Activated CD4-positive, alpha-beta T cell treated with anti-CD3 and anti-CD28 coated beads for 36 hours (primary cell): ENCODE results near the gene VAMP1. TPM values are rescaled to one million over a fixed set of nuclear protein-coding genes. Genes with fewer than 3 reads are reported as not detected.

Experiments
- total RNA-seq, 2 experiments: library from RNA; stranded (reverse); gene quantifications; one replicate each; pipeline ENCODE4 v1.2.3, GENCODE V29; 2021

Gene VAMP1
- total RNA-seq, 2 experiments from 2014 or later = 34.5 to 52.3 TPM

Other genes with a start within 250 kb of the VAMP1 start
- not detected for gene PLEKHG6, start 160.0 kb downstream of the VAMP1 start, total RNA-seq
- 10 to 100 TPM; 42.1 to 58.7 TPM for gene TNFRSF1A, start 128.6 kb downstream of the VAMP1 start, total RNA-seq
- under 1 TPM in 1 of 2 experiments, not detected in 1; 0.05 TPM for gene SCNN1A, start 95.1 kb downstream of the VAMP1 start, total RNA-seq
- 1 to 10 TPM in 1 of 2 experiments, under 1 TPM in 1; 0.57 to 1.1 TPM for gene LTBR, start 86.5 kb downstream of the VAMP1 start, total RNA-seq
- gene CD27, start 25.7 kb downstream of the VAMP1 start, total RNA-seq = 100 to 1,000 TPM in 1 of 2 experiments, 10 to 100 TPM in 1; 85.4 to 116 TPM
- 10 to 100 TPM; 27.4 to 40.8 TPM for gene TAPBPL, start 18.6 kb downstream of the VAMP1 start, total RNA-seq
- 100 to 1,000 TPM; 232 to 275 TPM for gene MRPL51, start 22.6 kb upstream of the VAMP1 start, total RNA-seq
- 100 to 1,000 TPM; 199 to 210 TPM for gene NCAPD2, start 23.4 kb upstream of the VAMP1 start, total RNA-seq
- gene GAPDH, start 63.8 kb upstream of the VAMP1 start, total RNA-seq = 1,000 to 10,000 TPM; 7,289 to 9,770 TPM
- 1 to 10 TPM; 8.1 to 8.4 TPM for gene IFFO1, start 85.4 kb upstream of the VAMP1 start, total RNA-seq
- gene NOP2, start 97.6 kb upstream of the VAMP1 start, total RNA-seq = 10 to 100 TPM; 93.2 to 97.1 TPM
- 100 to 1,000 TPM; 279 to 322 TPM for gene CHD4, start 136.7 kb upstream of the VAMP1 start, total RNA-seq
- 1 to 10 TPM; 3.5 TPM for gene LPAR5, start 165.3 kb upstream of the VAMP1 start, total RNA-seq
- 1 to 10 TPM; 1.7 to 3.3 TPM for gene ACRBP, start 176.8 kb upstream of the VAMP1 start, total RNA-seq
- gene ING4, start 192.4 kb upstream of the VAMP1 start, total RNA-seq = 10 to 100 TPM; 14.9 to 17.6 TPM
- gene ZNF384, start 218.7 kb upstream of the VAMP1 start, total RNA-seq = 10 to 100 TPM; 61.4 to 79.0 TPM
- under 1 TPM; 0.32 to 0.93 TPM for gene PIANP, start 230.1 kb upstream of the VAMP1 start, total RNA-seq